Vagina (tissue), 2 donors: Measurements from ENCODE around the gene RAD50. TPM values are rescaled to one million over a fixed set of nuclear protein-coding genes. Genes with fewer than 3 reads are reported as not detected.

Experiments
- DNase-seq, 2 donors: peaks; one replicate each; pipeline ENCODE4 v3.0.0-alpha.2; 2017; ENCODE audit errors: extremely low spot score in 2 of 2
- H3K27ac ChIP-seq: fragments of 200-600 bp; sonication (generic); one replicate; pipeline ENCODE4 v1.5.1; 2019
- H3K27me3 ChIP-seq: fragments of 200-600 bp; sonication (generic); one replicate; pipeline ENCODE4 v1.5.1; 2019
- H3K36me3 ChIP-seq, 2 donors: fragments of 200-600 bp; sonication (generic); one replicate each; pipeline ENCODE4 v1.5.1; 2017 to 2019
- H3K4me1 ChIP-seq: fragments of 200-600 bp; sonication (generic); one replicate; pipeline ENCODE4 v1.5.1; 2019
- H3K4me3 ChIP-seq, 2 donors: fragments of 200-600 bp; sonication (generic); 1 replicate in 1 of 2; 2 replicates in 1 of 2; pipeline ENCODE4 v1.5.1; 2016 to 2019
- H3K9me3 ChIP-seq: fragments of 200-600 bp; sonication (generic); one replicate; pipeline ENCODE4 v1.5.1; 2019
- POLR2A ChIP-seq, 2 donors: fragments of 450-650 bp; IDR thresholded peaks; one replicate each; pipeline ENCODE4 v1.6.1; 2017; ENCODE audit warnings: antibody characterized with exemption in 2 of 2, mild to moderate bottlenecking in 2 of 2, moderate library complexity in 2 of 2
- POLR2AphosphoS5 ChIP-seq, 2 donors: sonication (generic); formaldehyde crosslinking; IDR thresholded peaks; one replicate each; pipeline ENCODE4 v1.9.0; 2017; ENCODE audit warnings: antibody characterized with exemption in 2 of 2, mild to moderate bottlenecking in 2 of 2, low read depth in 1 of 2; ENCODE audit not compliant: insufficient read depth in 1 of 2
- intact Hi-C: fragments of 100-400 bp; cut with DNase I; formaldehyde crosslinking; loops from one replicate; pipeline ENCODE4 v1.15.1; 2023
- total RNA-seq: library from RNA; depleted of rRNA; stranded (reverse); fragments of >200 nt; gene quantifications from one replicate; pipeline ENCODE4 v1.2.3, GENCODE V29; 2016
- TF ChIP-seq, protein P1 (sequence below), 3 experiments: fragments of 450-650 bp in 2 of 3; fragments of 200-600 bp in 1 of 3; sonication (generic) in 1 of 3; IDR thresholded peaks; one replicate each; pipeline ENCODE4 v1.5.1; 2017 to 2019; ENCODE audit warnings: antibody characterized with exemption in 3 of 3, mild to moderate bottlenecking in 2 of 3, moderate library complexity in 2 of 3

Gene RAD50
- total RNA-seq, 1 donor from 2014 or later = 29.0 TPM

DNA sequence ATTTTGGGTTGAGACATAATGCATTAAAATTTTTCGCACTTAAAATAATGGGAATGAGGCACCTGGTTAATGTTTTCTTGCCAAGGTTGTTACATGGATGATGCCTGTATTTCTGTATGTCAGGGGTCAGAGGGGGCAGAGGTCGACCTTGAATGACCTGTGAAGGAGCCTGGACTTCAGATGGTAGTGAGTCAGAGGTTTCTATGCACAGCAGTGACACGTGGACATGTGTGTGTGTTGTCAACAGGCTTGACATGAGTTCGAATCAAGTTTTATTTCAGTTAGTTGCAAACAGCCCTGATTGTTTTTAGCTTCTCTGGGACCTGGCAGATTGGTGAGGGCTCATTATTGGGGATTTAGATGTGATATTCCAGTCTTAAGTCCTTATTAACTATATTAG, 17.1 kb upstream of the RAD50 start:
- Histone ChIP-seq H3K27ac (no peak overlapping the region), H3K36me3 (no peaks in the 10 kb centered on the region), H3K4me3 (no peak overlapping the region), H3K9me3 (no peaks in the 10 kb centered on the region), H3K4me1 (no peaks in the 10 kb centered on the region), H3K27me3 (no peaks in the 10 kb centered on the region)
- no peak for DNase-seq
- TF ChIP-seq, protein P1, sequence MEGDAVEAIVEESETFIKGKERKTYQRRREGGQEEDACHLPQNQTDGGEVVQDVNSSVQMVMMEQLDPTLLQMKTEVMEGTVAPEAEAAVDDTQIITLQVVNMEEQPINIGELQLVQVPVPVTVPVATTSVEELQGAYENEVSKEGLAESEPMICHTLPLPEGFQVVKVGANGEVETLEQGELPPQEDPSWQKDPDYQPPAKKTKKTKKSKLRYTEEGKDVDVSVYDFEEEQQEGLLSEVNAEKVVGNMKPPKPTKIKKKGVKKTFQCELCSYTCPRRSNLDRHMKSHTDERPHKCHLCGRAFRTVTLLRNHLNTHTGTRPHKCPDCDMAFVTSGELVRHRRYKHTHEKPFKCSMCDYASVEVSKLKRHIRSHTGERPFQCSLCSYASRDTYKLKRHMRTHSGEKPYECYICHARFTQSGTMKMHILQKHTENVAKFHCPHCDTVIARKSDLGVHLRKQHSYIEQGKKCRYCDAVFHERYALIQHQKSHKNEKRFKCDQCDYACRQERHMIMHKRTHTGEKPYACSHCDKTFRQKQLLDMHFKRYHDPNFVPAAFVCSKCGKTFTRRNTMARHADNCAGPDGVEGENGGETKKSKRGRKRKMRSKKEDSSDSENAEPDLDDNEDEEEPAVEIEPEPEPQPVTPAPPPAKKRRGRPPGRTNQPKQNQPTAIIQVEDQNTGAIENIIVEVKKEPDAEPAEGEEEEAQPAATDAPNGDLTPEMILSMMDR (IDR thresholded peaks at IDR 0.05) = no peak
- no peak for TF ChIP-seq POLR2A (IDR thresholded peaks at IDR 0.05)
- no peak for TF ChIP-seq POLR2AphosphoS5 (IDR thresholded peaks at IDR 0.05; ENCODE audit: insufficient read depth in 1 of 2, low read depth in 1 of 2)
- intact Hi-C loops = no loop called here

DNA sequence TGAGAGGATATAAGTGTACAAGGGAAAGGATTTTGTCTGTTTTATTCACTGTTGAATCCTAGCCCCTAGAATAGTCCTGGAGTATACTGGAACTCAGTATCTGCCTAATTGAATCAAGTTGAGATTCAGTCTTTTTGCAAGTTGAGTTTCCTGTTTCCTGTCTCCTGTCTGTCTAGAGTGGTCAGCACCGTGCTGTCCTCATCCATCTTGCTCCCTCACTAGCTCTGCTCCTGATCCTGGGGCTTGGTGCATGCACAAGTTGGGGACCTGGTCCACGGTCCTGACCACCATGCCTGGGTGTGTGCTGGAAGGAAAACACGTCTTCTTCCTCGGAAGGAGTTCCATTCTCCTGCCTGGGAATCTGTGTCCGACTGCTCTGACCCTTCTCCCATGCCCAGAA, 16.6 kb upstream of the RAD50 start:
- H3K27ac ChIP-seq = no peak overlapping the region
- H3K4me3 ChIP-seq = no peak overlapping the region
- no peaks in the 10 kb centered on the region for H3K4me1 ChIP-seq
- no peaks in the 10 kb centered on the region for H3K9me3 ChIP-seq
- H3K27me3 ChIP-seq = no peaks in the 10 kb centered on the region
- no peaks in the 10 kb centered on the region for H3K36me3 ChIP-seq
- DNase-seq = no peak
- intact Hi-C loops = no loop called here
- TF ChIP-seq POLR2AphosphoS5 (IDR thresholded peaks at IDR 0.05; ENCODE audit: insufficient read depth in 1 of 2, low read depth in 1 of 2) (no peak), POLR2A (IDR thresholded peaks at IDR 0.05) (no peak)
- TF ChIP-seq, protein P1 (IDR thresholded peaks at IDR 0.05) = no peak

DNA sequence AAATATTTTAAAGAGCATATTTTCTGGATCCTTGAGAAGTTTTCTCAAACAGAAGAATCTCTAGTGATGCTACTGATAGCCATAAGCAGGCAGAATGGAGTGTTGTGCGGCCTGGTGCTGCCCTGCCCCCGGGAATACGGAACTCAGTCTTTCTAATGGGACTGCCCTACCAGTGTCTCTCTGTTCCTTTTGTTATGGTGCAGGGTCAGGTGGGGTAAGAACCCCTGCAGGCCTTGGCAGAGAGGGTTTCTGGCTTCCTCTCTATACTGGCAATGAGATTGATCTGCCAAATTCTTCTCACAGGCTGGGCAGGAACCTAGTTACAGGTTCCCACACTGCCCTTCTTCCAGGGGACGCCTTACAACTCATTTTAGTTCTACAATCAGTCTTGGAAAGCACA, 16.0 kb upstream of the RAD50 start:
- H3K4me3 ChIP-seq = no peak overlapping the region
- intact Hi-C loops = no loop called here
- H3K36me3 ChIP-seq = no peaks in the 10 kb centered on the region
- no peak for DNase-seq
- TF ChIP-seq POLR2AphosphoS5 (IDR thresholded peaks at IDR 0.05; ENCODE audit: insufficient read depth in 1 of 2, low read depth in 1 of 2) = no peak
- no peak for TF ChIP-seq POLR2A (IDR thresholded peaks at IDR 0.05)
- TF ChIP-seq, protein P1 (IDR thresholded peaks at IDR 0.05) = no peak
- no peaks in the 10 kb centered on the region for H3K27me3 ChIP-seq
- H3K4me1 ChIP-seq = no peaks in the 10 kb centered on the region
- H3K27ac ChIP-seq = no peak overlapping the region
- H3K9me3 ChIP-seq = no peaks in the 10 kb centered on the region

DNA sequence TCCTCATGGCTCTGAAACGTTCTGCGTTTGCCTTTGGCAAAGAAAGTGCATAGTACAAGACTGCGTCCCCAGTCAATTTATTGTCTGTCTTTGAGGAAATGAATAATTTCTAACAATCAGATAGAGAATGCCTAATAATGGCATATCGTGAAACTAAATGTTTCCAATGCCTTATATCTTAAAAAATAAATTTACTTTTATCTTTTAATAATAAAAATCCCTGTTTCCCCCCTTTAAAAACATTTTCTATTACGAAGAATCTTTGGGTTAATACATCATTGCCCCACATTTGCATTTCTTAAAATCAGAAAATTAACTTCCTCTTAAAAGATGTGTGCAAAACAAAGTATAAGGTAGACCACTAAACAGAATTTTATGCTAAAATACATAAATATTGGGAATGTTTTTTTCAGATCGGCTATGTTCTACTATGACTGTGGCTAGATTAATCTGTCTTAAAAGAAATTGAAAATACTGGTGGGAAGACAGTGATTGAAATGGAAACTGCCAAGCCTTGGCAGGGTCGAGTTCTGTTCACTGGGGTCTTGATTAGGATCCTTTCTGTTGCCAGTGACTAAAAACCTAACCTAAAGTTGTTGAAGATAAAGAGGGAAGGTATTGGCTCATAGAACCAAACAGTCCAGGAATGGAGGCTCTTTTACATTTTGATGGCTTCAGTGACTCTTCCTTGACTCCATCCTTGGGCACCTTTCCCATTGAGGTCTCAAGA, 13.1 kb upstream of the RAD50 start, which contains the start of gene IL5:
Gene IL5 (minus strand): TSS at position 51 of the 730 bp plus-strand sequence. CDS start 44 bp downstream, at position 7.
- Histone ChIP-seq H3K9me3 (no peaks in the 10 kb centered on the region), H3K27me3 (no peaks in the 10 kb centered on the region), H3K4me3 (no peak within 1 kb of the TSS), H3K4me1 (no peaks in the 10 kb centered on the region), H3K27ac (no peak within 1 kb of the TSS), H3K36me3 (no peaks in the 10 kb centered on the region)
- DNase-seq = no peak
- TF ChIP-seq, protein P1 (IDR thresholded peaks at IDR 0.05) = no peak
- TF ChIP-seq POLR2A (IDR thresholded peaks at IDR 0.05) (no peak), POLR2AphosphoS5 (IDR thresholded peaks at IDR 0.05; ENCODE audit: insufficient read depth in 1 of 2, low read depth in 1 of 2) (no peak)
- intact Hi-C loops = no loop called here

DNA sequence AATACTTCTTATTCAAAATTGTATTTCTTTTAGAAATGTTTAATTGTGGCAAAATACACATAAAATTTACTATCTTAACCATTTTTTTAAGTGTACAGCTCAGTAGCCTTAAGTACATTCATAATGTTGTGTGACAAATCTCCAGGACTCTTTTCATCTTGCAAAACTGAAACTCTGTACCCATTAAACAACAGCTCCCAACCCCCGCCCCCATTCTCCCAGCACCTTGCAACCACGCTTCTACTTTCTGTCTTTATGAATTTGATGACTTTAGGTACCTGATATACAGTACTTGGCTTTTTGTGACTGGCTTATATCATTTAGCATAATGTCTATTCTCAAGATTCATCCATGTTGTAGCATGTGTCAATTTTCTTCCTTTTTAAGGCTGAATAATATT, 10.7 kb upstream of the RAD50 start:
- H3K9me3 ChIP-seq = no peaks in the 10 kb centered on the region
- no peaks in the 10 kb centered on the region for H3K36me3 ChIP-seq
- H3K27ac ChIP-seq = no peak overlapping the region
- H3K4me3 ChIP-seq = no peak overlapping the region
- intact Hi-C loops = no loop called here
- no peaks in the 10 kb centered on the region for H3K4me1 ChIP-seq
- H3K27me3 ChIP-seq = no peaks in the 10 kb centered on the region
- TF ChIP-seq, protein P1 (IDR thresholded peaks at IDR 0.05) = no peak
- TF ChIP-seq POLR2AphosphoS5 (IDR thresholded peaks at IDR 0.05; ENCODE audit: insufficient read depth in 1 of 2, low read depth in 1 of 2) (no peak), POLR2A (IDR thresholded peaks at IDR 0.05) (no peak)
- DNase-seq = no peak
